SK-N-MC (cell line): ENCODE data around the gene DTNBP1.

Experiments
- EZH2 ChIP-seq: fragments of 200-600 bp; sonication (generic); IDR thresholded peaks from one replicate; pipeline ENCODE4 v1.6.1; 2017; ENCODE audit warnings: antibody characterized with exemption
- POLR2AphosphoS5 ChIP-seq: IDR thresholded peaks from 2 replicates; pipeline ENCODE4 v1.6.1; 2012; ENCODE audit warnings: mild to moderate bottlenecking, low read depth, low read length, borderline replicate concordance

- no peak for TF ChIP-seq POLR2AphosphoS5
- no peak for TF ChIP-seq EZH2
These were observed 88.8 kb downstream of the DTNBP1 start for GRCh38 chr6:15574023-15574422.
